Breast epithelium (tissue), 3 donors: ENCODE data around the gene GOLGA6L2.

Experiments used
- CTCF ChIP-seq, 3 donors: fragments of 450-650 bp; IDR thresholded peaks; one replicate each; pipeline ENCODE4 v1.5.1; 2016 to 2017; ENCODE audit warnings: antibody characterized with exemption in 3 of 3, mild to moderate bottlenecking in 3 of 3, moderate library complexity in 3 of 3
- POLR2A ChIP-seq: fragments of 450-650 bp; IDR thresholded peaks from one replicate; pipeline ENCODE4 v1.6.1; 2016; ENCODE audit warnings: antibody characterized with exemption, mild to moderate bottlenecking, moderate library complexity
- POLR2AphosphoS5 ChIP-seq, 3 donors: sonication (generic); formaldehyde crosslinking; IDR thresholded peaks; one replicate each; pipeline ENCODE4 v1.6.1; 2017; ENCODE audit warnings: antibody characterized with exemption in 3 of 3

- TF ChIP-seq CTCF (IDR thresholded peaks at IDR 0.05) = no peak
- no peak for TF ChIP-seq POLR2A
- no peak for TF ChIP-seq POLR2AphosphoS5 (IDR thresholded peaks at IDR 0.05)
Observed at GRCh38 chr15:23403550-23403949, 43.5 kb downstream of the GOLGA6L2 start.
